GM10266 (cell line): Measurements from ENCODE around the gene IQCE.
"Not testable (repeated sequence)": the region's sequence is repeated elsewhere in the genome, so short reads cannot be mapped to it uniquely, and the experiment has no call there.

Experiments used
- DNase-seq: peaks from one replicate; pipeline ENCODE4 v3.0.0; 2012; ENCODE audit errors: extremely low spot score
- TF ChIP-seq, protein P1 (sequence below): IDR thresholded peaks from 2 replicates; pipeline ENCODE4 v1.5.1; 2012; ENCODE audit warnings: mild to moderate bottlenecking, low read depth; ENCODE audit not compliant: control insufficient read depth, insufficient read depth; ENCODE audit errors: missing control alignments

Gene IQCE

DNA sequence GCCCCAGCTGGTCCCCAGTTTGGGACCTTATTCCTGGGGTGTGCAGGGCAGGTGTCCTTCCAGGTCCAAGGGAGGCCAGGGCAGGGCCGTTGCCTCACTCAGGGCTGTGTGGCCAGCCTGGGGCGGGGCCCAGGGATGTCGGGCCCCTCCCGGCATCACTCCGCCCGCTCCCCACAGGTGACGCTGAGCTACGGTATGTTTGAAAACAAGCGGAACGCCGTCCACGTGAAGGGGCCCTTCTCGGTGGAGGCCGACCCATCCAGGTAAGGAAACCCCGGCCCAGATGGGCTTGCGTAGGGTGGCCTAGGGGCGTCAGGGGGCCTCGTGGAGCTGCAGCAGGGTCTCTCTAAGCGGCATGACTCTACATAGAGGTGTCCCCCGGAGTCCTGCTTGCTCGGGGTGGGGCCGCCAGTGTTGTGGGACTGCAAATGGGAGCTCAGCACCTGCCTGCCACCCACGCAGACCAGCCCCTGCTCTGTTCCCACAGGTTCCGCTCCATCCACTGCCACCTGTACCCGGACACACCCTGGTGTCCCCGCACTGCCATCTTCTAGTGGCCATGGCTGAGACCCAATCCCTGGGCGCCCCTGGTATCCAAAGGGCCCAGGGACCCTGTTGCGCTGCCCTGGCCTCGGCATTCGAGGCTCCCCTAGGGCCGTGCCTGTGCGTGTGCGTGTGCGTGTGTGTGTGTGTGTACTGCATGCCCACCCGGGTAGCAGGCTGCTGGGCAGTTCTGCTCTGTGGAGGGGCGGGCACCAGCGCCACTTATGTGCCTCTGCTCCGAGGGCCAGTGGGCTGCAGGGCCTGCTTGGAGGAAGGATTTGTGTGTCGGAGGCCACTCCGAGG, 31.9 kb upstream of the IQCE start:
- no peak for DNase-seq
- TF ChIP-seq, protein P1, sequence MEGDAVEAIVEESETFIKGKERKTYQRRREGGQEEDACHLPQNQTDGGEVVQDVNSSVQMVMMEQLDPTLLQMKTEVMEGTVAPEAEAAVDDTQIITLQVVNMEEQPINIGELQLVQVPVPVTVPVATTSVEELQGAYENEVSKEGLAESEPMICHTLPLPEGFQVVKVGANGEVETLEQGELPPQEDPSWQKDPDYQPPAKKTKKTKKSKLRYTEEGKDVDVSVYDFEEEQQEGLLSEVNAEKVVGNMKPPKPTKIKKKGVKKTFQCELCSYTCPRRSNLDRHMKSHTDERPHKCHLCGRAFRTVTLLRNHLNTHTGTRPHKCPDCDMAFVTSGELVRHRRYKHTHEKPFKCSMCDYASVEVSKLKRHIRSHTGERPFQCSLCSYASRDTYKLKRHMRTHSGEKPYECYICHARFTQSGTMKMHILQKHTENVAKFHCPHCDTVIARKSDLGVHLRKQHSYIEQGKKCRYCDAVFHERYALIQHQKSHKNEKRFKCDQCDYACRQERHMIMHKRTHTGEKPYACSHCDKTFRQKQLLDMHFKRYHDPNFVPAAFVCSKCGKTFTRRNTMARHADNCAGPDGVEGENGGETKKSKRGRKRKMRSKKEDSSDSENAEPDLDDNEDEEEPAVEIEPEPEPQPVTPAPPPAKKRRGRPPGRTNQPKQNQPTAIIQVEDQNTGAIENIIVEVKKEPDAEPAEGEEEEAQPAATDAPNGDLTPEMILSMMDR = no peak

DNA sequence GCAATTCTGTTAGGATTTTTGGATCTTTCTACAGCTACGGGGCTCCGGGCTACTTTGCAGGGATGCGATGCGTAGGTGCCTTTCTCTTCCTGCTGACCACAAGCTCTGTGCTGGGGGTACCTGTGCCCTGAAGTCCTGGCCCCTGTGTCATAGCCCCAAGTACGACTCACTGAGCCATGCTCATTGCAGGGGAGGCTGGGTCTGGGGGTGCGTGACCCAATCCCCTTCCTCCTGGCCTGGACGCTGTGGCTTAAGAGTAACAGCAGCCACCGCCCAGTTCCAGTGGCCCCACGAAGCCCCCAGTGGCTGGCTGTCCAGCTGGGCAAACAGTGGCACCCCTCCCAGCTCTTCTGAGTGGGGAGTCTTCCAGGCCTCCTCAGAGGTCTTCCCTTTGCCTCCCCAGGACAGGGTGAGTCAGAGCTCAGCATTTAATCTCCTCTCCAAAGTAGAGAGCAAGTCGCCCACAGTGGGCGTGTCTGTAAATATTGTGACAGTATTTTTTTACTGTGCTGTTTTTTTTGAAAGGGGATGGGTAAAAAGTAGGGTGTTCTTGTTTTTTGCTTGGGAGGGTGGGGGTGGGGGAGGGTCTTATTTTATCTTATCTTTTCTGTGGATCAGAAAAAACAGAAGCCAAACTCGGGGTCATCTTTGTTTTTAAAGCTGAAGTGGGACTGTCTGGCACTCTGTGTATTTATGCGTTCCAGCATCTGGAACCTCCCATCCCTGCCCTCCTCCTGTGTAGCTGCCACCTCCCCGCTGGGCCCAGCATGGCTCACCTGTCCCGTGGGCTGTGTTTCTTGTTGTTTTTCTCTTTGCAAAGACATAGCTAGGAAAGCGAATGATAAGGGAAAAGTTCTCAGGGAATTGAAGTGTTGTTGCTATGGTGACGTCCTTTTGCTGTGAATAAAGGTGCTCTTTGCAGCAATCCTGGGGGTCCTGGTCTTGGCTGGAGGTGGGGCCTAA, 31.0 kb upstream of the IQCE start:
- DNase-seq = no peak
- TF ChIP-seq, protein P1 = no peak

DNA sequence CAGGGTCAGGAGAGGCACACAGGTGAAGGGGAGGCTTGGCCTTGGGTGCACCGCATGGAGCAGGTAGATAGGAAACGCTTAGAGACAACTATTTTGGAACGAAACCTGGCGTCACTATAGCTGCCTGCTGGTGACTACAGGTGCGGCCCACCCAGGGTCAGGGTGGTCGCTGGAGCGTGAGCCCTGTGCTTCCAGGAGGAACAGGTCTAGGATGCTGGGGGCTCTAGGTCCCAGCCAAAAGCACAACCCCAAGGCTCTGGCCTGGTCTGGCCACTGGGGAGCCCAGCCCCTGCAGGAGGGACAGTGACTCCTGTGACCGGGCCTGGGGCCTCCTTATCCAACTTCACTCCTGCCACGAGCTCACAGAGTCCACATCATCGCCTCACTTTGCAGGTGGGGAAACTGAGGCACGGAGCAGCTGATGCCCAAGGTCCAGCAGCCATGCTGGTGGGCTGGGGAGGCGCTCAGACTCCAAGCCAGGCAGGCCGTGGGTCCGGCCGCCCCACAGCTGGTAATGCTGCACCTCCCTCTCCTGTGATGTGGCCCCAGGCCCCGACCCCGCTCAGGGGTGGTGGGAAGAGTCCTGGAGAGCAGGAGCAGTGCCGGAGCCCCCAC, 30.2 kb upstream of the IQCE start:
- no peak for DNase-seq
- TF ChIP-seq, protein P1 = no peak

DNA sequence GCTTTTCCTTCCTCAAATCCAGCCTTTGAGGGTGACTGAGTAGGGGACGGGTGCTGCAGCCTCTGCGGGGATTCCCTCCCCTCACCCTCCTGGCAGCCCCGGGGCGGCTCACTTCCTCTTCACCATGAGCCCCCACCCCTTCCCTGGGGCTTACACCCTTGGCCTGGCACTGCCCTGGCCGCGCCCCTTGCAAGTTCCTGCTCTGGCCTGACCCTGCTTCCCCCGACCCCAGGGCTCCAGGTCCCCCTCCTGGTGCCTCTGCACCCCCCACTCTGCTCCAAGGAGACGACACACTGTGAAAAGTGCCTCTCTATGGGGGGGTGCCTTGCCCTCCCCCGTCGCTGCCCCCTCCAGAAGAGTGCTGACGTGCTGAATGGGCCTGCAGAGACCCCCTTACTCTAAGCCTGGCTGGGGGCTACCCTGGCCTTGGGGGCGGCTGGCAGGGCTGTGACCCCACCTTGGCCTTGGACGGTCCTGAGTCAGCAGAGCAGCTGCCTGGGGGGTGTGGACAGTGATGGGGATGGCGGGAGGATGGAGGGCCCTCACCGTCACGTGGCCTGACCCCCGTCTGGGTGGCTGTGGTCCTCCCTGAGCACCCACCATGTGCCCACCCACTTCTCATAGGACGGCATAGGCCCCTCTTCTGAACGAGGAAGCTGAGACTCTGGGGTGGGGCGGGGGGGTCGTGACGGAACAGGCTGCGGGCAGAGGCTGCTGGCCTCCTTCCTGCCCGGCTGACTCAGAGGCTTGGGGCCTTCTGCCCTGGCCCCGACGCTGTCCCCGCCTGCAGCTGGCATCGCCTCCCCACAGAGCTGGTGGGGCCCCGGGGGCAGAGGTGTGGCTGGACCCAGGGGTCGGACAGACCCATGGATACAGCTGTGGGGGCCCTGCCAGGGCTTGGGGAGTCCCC, 29.4 kb upstream of the IQCE start:
- peak; percentile 74 for DNase-seq
- TF ChIP-seq, protein P1 = no peak

DNA sequence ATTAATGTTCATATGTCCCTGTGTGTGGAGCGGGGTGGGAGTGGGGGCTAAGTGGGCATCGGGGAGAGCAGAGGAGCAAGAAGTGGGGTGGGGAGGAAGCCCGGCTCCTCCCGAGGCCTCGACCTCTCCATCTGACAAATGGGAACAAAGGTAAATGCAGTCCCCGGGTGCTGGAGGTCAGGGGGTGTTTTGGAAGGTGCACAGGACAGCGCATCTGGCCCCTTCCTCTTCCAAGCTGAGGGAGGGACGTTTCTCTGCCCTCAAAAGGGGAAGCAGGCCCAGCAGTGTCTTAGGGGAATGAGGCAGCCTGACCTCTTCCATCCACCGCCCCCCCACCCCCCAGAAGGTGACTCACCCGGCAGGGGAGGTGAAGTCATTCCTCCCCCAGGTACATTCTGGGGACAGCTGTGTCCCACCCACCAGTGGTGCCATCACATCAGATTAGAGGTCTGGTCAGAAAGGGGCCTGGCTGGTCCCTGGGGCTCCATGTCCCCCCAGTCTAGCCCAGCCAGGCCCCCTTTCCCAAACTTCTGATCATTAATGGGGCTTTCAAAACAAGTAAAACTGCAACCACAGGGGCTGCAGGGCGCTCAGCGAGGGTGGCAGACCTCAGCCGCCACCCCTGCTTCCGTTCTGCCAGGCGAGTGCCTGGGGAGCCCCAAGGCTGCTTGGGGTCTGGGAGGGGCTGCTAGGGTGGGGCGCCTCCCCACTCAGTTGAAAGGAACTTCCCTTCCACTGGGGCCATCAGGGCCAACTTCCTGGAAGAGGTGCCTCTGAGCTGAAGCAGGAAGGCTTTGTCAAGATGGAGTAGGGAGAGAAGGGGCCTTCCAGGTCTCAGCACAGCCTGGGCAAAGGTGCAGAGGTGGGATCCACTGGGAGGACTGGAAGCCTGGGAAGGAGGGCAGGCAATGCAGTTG, 28.4 kb upstream of the IQCE start:
- DNase-seq = peak; percentile 86
- TF ChIP-seq, protein P1 = no peak

DNA sequence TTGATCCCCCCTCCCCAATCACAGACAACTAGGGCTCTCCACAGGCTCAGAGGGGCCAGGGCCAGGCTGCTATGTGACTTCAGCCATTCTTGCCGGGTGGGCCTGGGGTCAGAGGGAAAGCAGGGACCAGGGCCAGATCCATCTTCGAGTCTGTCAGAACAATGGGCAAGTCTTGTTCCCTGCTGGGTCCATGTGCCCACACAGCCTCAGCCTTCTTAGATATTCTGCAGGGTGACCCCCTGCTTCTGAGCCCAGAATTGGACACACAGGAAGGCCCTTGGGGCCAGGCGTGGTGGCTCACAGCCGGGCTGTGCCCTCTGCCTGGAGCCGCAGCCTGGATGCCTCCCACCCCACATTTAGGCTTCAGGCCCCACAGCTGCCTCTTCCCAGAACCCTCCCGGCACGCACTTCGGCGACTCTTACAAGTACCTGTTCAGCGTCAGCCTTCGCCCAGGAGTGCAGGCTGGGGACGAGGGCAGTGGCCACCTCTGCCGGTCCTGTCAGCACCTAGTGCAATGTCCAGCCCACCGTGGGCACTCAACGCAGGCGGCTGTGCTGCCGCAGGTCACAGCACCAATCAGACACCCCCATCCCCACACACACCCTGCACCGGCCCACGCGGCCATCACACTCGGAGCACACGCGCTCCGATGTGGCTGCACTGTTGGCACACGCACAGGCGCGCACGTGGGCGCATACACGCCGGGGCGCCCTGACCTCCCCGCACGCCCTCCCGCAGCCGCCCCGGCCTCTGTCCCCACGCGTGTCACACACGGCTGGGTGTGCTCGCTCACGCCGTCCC, 27.6 kb upstream of the IQCE start:
- DNase-seq = not testable (repeated sequence)

DNA sequence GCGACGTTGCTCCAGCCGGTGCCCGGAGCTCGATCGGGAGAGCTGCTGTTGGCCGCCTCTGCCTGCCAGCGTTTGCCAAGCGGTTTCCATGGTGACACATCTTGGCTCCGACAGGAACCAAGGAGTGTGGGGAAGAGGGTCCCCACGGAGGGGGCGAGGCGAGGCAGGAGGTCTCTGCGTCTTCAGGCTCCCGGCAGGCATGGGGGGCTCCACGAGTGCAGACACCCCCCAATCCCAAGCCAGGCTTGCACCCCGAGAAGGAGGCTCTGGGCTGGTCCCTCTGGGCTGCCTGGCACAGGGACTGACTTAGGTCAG, 27.0 kb upstream of the IQCE start:
- not testable (repeated sequence) for DNase-seq

DNA sequence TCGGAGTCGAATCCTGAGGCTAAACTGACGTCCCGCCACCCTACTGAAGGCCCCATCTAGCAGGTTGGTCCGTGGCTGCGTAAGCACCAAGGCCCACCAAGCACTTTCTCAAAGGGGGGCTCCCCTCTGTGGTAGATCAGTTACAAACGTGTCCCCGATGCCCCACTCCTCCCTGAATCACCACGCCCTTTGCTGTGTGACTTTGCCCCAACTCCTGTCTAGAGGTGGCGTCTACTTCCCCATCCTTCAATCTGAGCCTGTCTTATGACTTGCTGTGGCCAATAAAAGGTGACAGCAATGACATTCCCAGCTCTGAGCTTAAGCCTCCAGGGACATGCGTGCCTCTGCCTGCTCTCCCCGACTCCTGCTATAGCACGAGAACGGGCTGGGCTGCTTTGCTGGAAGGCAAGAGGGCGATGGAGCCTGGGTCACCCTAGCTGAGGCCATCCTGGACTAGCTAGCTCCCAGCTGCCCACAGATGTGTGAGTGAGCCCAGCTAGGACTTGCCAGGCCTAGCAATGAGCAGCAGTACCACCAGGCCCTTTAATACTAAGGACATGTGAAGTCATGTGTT, 26.5 kb upstream of the IQCE start:
- DNase-seq = not testable (repeated sequence)

DNA sequence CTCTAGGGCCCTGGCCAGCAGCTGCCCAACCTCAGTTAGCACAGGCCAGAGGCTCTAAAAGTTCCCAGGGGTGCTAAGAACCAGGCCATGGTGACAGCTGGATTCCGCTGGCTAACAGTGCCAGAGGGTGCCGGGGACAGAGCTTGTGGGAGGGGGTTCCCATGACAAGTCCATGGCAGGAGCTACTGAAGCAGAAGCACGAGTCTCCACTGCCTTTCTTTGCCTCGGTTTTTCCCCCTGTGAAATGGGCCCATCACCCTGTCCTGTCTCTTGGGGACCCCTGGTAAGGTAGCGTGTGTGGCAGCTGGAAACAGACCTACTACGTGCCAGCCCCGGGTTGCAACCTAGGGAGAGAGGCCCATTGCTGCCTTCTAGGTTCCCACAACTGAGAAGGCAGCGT, 26.0 kb upstream of the IQCE start:
- DNase-seq = not testable (repeated sequence)

DNA sequence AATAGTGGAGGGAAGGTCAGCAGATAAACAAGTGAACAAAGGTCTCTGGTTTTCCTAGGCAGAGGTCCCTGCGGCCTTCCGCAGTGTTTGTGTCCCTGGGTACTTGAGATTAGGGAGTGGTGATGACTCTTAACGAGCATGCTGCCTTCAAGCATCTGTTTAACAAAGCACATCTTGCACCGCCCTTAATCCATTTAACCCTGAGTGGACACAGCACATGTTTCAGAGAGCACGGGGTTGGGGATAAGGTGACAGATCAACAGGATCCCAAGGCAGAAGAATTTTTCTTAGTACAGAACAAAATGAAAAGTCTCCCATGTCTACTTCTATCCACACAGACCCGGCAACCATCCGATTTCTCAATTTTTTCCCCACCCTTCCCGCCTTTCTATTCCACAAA, 25.2 kb upstream of the IQCE start:
- not testable (repeated sequence) for DNase-seq
